ENCODE data around the gene TUSC2.

The TUSC2 gene

GRCh38 chr3:50334339-50335075 is 6.5 kb upstream of the TUSC2 start:
- DNase-seq: no peak

- peak; percentile 78 for DNase-seq
These were observed 5.8 kb upstream of the TUSC2 start for GRCh38 chr3:50333744-50334328.

- no peak for DNase-seq
These were observed 3.4 kb upstream of the TUSC2 start for GRCh38 chr3:50331364-50331907.

GRCh38 chr3:50330330-50330729 is 2.3 kb upstream of the TUSC2 start:
- no peak for DNase-seq

- DNase-seq: no peak
These were observed 894 bp downstream of the TUSC2 start for GRCh38 chr3:50327129-50327528.

GRCh38 chr3:50326182-50326541 is 1.9 kb downstream of the TUSC2 start:
- DNase-seq: no peak

- no peak for DNase-seq
These were observed 2.4 kb downstream of the TUSC2 start for GRCh38 chr3:50325497-50326181.

GRCh38 chr3:50325113-50325480 is 2.9 kb downstream of the TUSC2 start:
- no peak for DNase-seq

- peak; percentile 66 for DNase-seq
These were observed 3.5 kb downstream of the TUSC2 start for GRCh38 chr3:50324351-50325112.

- DNase-seq: no peak
These were observed 4.3 kb downstream of the TUSC2 start for GRCh38 chr3:50323614-50324199.

- DNase-seq: no peak
These were observed 4.9 kb downstream of the TUSC2 start for GRCh38 chr3:50323092-50323600.

- no peak for DNase-seq
These were observed 5.5 kb downstream of the TUSC2 start, which contains the start of gene HYAL2 for GRCh38 chr3:50322386-50323091. HYAL2 (minus strand) TSS chr3:50322745; CDS start chr3:50320489, 2,256 bp downstream.

GRCh38 chr3:50322115-50322385 is 6.0 kb downstream of the TUSC2 start:
- no peak for DNase-seq

GRCh38 chr3:50321336-50322114 is 6.5 kb downstream of the TUSC2 start:
- DNase-seq: peak; percentile 88

GRCh38 chr3:50320853-50321335 is 7.1 kb downstream of the TUSC2 start:
- peak; percentile 70 for DNase-seq

GRCh38 chr3:50319894-50320625 is 8.0 kb downstream of the TUSC2 start:
- DNase-seq: no peak

GRCh38 chr3:50319181-50319893 is 8.7 kb downstream of the TUSC2 start:
- DNase-seq: no peak

GRCh38 chr3:50318615-50319014 is 9.4 kb downstream of the TUSC2 start:
- DNase-seq: no peak

- DNase-seq: no peak
These were observed 9.9 kb downstream of the TUSC2 start for GRCh38 chr3:50318163-50318562.

GRCh38 chr3:50317300-50317699 is 10.7 kb downstream of the TUSC2 start:
- no peak for DNase-seq

Measured in EL (cell line).